B cell (primary cell): ENCODE data around the gene PRKCH. TPM values are rescaled to one million over a fixed set of nuclear protein-coding genes. Genes with fewer than 3 reads are reported as not detected.

Experiments
- ATAC-seq: fragments of 200-7000 bp; cut with Tn5 transposase; one replicate; pipeline ENCODE4 v1.10.0; 2021; ENCODE audit warnings: low read depth, mild to moderate bottlenecking, moderate number of reproducible peaks, moderate library complexity
- CTCF ChIA-PET: fragments of 350-600 bp; sonication (Branson Sonifier 250); formaldehyde crosslinking; loops from one replicate; lab custom pipeline; 2021; ENCODE audit warnings: antibody characterized with exemption, inconsistent platforms; lab: Charles Lee
- POLR2A ChIA-PET: fragments of 350-600 bp; sonication (Branson Sonifier 250); formaldehyde crosslinking; loops from one replicate; lab custom pipeline; 2021; ENCODE audit warnings: antibody characterized with exemption; lab: Charles Lee
- DNase-seq: peaks from one replicate; pipeline ENCODE4 v3.0.0; 2013
- H2AFZ ChIP-seq: 2 replicates; pipeline ENCODE4 v1.6.1; 2012; ENCODE audit warnings: mild to moderate bottlenecking, low read depth, low read length; ENCODE audit not compliant: insufficient read depth, poor library complexity, severe bottlenecking
- H3K27ac ChIP-seq, 2 donors: 1 replicate in 1 of 2; 2 replicates in 1 of 2; pipeline ENCODE4 v1.5.1; 2012 to 2013; ENCODE audit warnings: low read length in 2 of 2, mild to moderate bottlenecking in 2 of 2, moderate library complexity in 1 of 2
- H3K27me3 ChIP-seq, 4 experiments: fragments of 200-600 bp in 1 of 4; sonication (generic) in 1 of 4; replicated peaks in 1 of 4; 1 replicate in 2 of 4; 2 replicates in 2 of 4; pipeline versions ENCODE4 v1.6.1 to v1.7.0; 2013 to 2016; ENCODE audit warnings: low read length in 3 of 4, mild to moderate bottlenecking in 2 of 4, mixed read lengths in 1 of 4, moderate library complexity in 1 of 4; ENCODE audit not compliant: insufficient read depth in 4 of 4, control insufficient read depth in 3 of 4; ENCODE audit errors: control extremely low read depth in 1 of 4
- H3K36me3 ChIP-seq, 2 experiments: replicated peaks in 1 of 2; 1 replicate in 1 of 2; 2 replicates in 1 of 2; pipeline versions ENCODE4 v1.6.1 to v1.7.1; 2013; ENCODE audit warnings: low read length in 1 of 2; ENCODE audit not compliant: insufficient read depth in 2 of 2, control insufficient read depth in 1 of 2; ENCODE audit errors: control extremely low read depth in 1 of 2, extremely low read depth in 1 of 2
- H3K4me1 ChIP-seq, 2 donors: fragments of 200-600 bp in 1 of 2; sonication (generic) in 1 of 2; 1 replicate in 1 of 2; 2 replicates in 1 of 2; pipeline versions ENCODE4 v1.5.1 to v1.6.1; 2013 to 2017; ENCODE audit warnings: low read length in 2 of 2; ENCODE audit not compliant: control insufficient read depth in 2 of 2, insufficient read depth in 2 of 2
- H3K4me2 ChIP-seq: replicated peaks from 2 replicates; pipeline ENCODE3; 2012; ENCODE audit warnings: mild to moderate bottlenecking, low read depth, low read length; ENCODE audit not compliant: poor library complexity, severe bottlenecking
- H3K4me3 ChIP-seq, 5 experiments: fragments of 200-600 bp in 1 of 5; sonication (generic) in 1 of 5; 1 replicate in 3 of 5; 2 replicates in 2 of 5; pipeline versions ENCODE4 v1.5.1 to v1.7.0; 2011 to 2016; ENCODE audit warnings: low read length in 4 of 5, mild to moderate bottlenecking in 4 of 5, low read depth in 2 of 5, control low read depth in 1 of 5, moderate library complexity in 1 of 5; ENCODE audit not compliant: insufficient read depth in 1 of 5; ENCODE audit errors: control extremely low read depth in 1 of 5, extremely low read depth in 1 of 5
- H3K79me2 ChIP-seq: fragments of 200-600 bp; sonication (generic); one replicate; pipeline ENCODE4 v1.6.0; 2016; ENCODE audit warnings: low read length; ENCODE audit not compliant: control insufficient read depth, insufficient read depth
- H3K9ac ChIP-seq: fragments of 200-600 bp; sonication (generic); 2 replicates; pipeline ENCODE4 v1.6.1; 2017; ENCODE audit warnings: mild to moderate bottlenecking, low read length, moderate library complexity
- H3K9me3 ChIP-seq, 3 donors: one replicate each; pipeline versions ENCODE4 v1.6.1 to v1.7.1; 2013; ENCODE audit warnings: low read length in 2 of 3; ENCODE audit not compliant: control insufficient read depth in 2 of 3, insufficient read depth in 1 of 3; ENCODE audit errors: control extremely low read depth in 1 of 3
- H4K20me1 ChIP-seq: 2 replicates; pipeline ENCODE4 v1.6.0; 2012; ENCODE audit warnings: mild to moderate bottlenecking, low read length; ENCODE audit not compliant: insufficient read depth, control insufficient read depth, poor library complexity, severe bottlenecking
- H3K27ac Mint-ChIP-seq: one replicate; pipeline ENCODE4 v1.8.0; 2021; ENCODE audit warnings: mixed read lengths
- H3K27me3 Mint-ChIP-seq: one replicate; pipeline ENCODE4 v1.8.0; 2021; ENCODE audit warnings: mixed read lengths
- H3K4me1 Mint-ChIP-seq: one replicate; pipeline ENCODE4 v1.8.0; 2021; ENCODE audit warnings: mixed read lengths
- H3K4me3 Mint-ChIP-seq: one replicate; pipeline ENCODE4 v1.8.0; 2021; ENCODE audit warnings: mixed read lengths
- H3K9me3 Mint-ChIP-seq: one replicate; pipeline ENCODE4 v1.8.0; 2022; ENCODE audit warnings: mixed read lengths; ENCODE audit not compliant: insufficient read depth
- CTCF ChIP-seq: fragments of 200-600 bp; IDR thresholded peaks from one replicate; pipeline ENCODE4 v1.8.0; 2022; ENCODE audit warnings: antibody characterized with exemption, mild to moderate bottlenecking
- EZH2 ChIP-seq: IDR thresholded peaks from 2 replicates; pipeline ENCODE4 v1.6.1; 2012; ENCODE audit warnings: borderline replicate concordance, low read depth, mild to moderate bottlenecking, moderate library complexity, low read length; ENCODE audit not compliant: insufficient read depth, poor library complexity, severe bottlenecking
- WGBS: methylation state at CpG from one replicate; pipeline ENCODE4 v1.1.5; 2013; ENCODE audit warnings: missing lambda C conversion rate; ENCODE audit not compliant: insufficient coverage; 5-methylcytosine and 5-hydroxymethylcytosine counted together
- intact Hi-C: fragments of 100-400 bp; cut with micrococcal nuclease; formaldehyde crosslinking; loops from one replicate; pipeline ENCODE4 v1.10.0; 2022
- polyA plus RNA-seq: library from polyadenylated mRNA; depleted of rRNA; stranded (reverse); fragments of >200 nt; gene quantifications from 2 replicates; pipeline ENCODE4 v1.2.3, GENCODE V29; 2012
- total RNA-seq, 2 donors: library from RNA; stranded (reverse); fragments of 120-200 nt in 1 of 2; gene quantifications; 1 replicate in 1 of 2; 2 replicates in 1 of 2; pipeline versions ENCODE4 v1.2.3 to v1.2.4, GENCODE V29; 2013 to 2022

The PRKCH gene
- total and polyA plus RNA-seq, 2 donors (not counting 1 experiment from before 2014, with no cell fraction given), result 2.0 to 5.0 TPM

- Mint-ChIP-seq H3K4me3 (no peak overlapping the region), H3K27me3 (no peaks in the 10 kb centered on the region), H3K9me3 (no peaks in the 10 kb centered on the region), H3K27ac (no peak overlapping the region), H3K4me1 (peaks cover 15% of the 10 kb centered on the region)
- no peaks in the 10 kb centered on the region for H4K20me1 ChIP-seq
- no peak overlapping the region for H3K9ac ChIP-seq
- H3K27ac ChIP-seq, result no peak overlapping the region
- POLR2A ChIA-PET, result no interaction called here
- H3K4me1 ChIP-seq, result peaks cover 0 to 7% of the 10 kb centered on the region in 2 donors
- WGBS, result 69% methylated on average over 4 of the region's 5 CpGs
- no peak for TF ChIP-seq CTCF
- TF ChIP-seq EZH2, result no peak
- H3K36me3 ChIP-seq, result no peaks in the 10 kb centered on the region
- no peaks in the 10 kb centered on the region for H3K27me3 ChIP-seq
- intact Hi-C loops, result loop anchor here (2.0 kb wide), 1 partner anchor 29 kb away; no protein-coding TSS in a partner anchor
- no peak for DNase-seq
- H2AFZ ChIP-seq, result no peak overlapping the region
- H3K9me3 ChIP-seq, result no peaks in the 10 kb centered on the region
- ATAC-seq, result no peak
- CTCF ChIA-PET, result no interaction called here
- no peak overlapping the region for H3K4me2 ChIP-seq
- no peaks in the 10 kb centered on the region for H3K79me2 ChIP-seq
- no peak overlapping the region for H3K4me3 ChIP-seq
Observed at GRCh38 chr14:61531465-61532122, 210.2 kb downstream of the PRKCH start.

- Histone ChIP-seq H3K9ac (no peak overlapping the region), H3K27me3 (no peaks in the 10 kb centered on the region), H3K27ac (no peak overlapping the region), H2AFZ (no peak overlapping the region), H3K9me3 (no peaks in the 10 kb centered on the region), H3K4me1 (peaks cover 0 to 7% of the 10 kb centered on the region in 2 donors), H3K36me3 (no peaks in the 10 kb centered on the region), H3K4me3 (no peak overlapping the region), H3K4me2 (no peak overlapping the region), H4K20me1 (no peaks in the 10 kb centered on the region), H3K79me2 (no peaks in the 10 kb centered on the region)
- H3K4me3 Mint-ChIP-seq, result no peak overlapping the region
- DNase-seq, result no peak
- H3K4me1 Mint-ChIP-seq, result peaks cover 13% of the 10 kb centered on the region
- POLR2A ChIA-PET, result no interaction called here
- intact Hi-C loops, result no loop called here
- H3K27ac Mint-ChIP-seq, result no peak overlapping the region
- H3K27me3 Mint-ChIP-seq, result no peaks in the 10 kb centered on the region
- no peak for ATAC-seq
- TF ChIP-seq EZH2 (no peak), CTCF (no peak)
- H3K9me3 Mint-ChIP-seq, result no peaks in the 10 kb centered on the region
- CTCF ChIA-PET, result no interaction called here
Observed at GRCh38 chr14:61532123-61532505, 210.7 kb downstream of the PRKCH start.
